PC-3 (cell line): ENCODE measurements around the gene ROCK2. TPM values are rescaled to one million over a fixed set of nuclear protein-coding genes. Genes with fewer than 3 reads are reported as not detected.

Source experiments
- ATAC-seq: fragments of 200-7000 bp; cut with Tn5 transposase; 2 replicates; pipeline ENCODE4 v1.9.1; 2020; ENCODE audit warnings: mild to moderate bottlenecking, moderate library complexity
- BruUV-seq: library from RNA; stranded (reverse); fragments of 400-500 nt; replicated peaks from 2 replicates; lab custom pipeline; 2021; lab: Mats Ljungman, UMichigan
- CTCF ChIA-PET: fragments of 300-600 bp; sonication (Branson Sonifier 250); formaldehyde crosslinking; loops from one replicate; lab custom pipeline; 2022; ENCODE audit warnings: antibody characterized with exemption; lab: Charles Lee
- POLR2A ChIA-PET: fragments of 300-600 bp; sonication (Branson Sonifier 250); formaldehyde crosslinking; loops from one replicate; lab custom pipeline; 2022; ENCODE audit warnings: antibody characterized with exemption; ENCODE audit not compliant: unreplicated experiment; lab: Charles Lee
- DNase-seq: peaks from one replicate; pipeline ENCODE4 v3.0.0-alpha.2; 2015
- H2AFZ ChIP-seq: fragments of 300-600 bp; sonication (generic); 2 replicates; pipeline ENCODE4 v1.6.0; 2016; ENCODE audit warnings: antibody characterized with exemption, low read length
- H3F3A ChIP-seq: fragments of 300-600 bp; sonication (generic); one replicate; pipeline ENCODE4 v1.6.0; 2017; ENCODE audit warnings: antibody characterized with exemption, low read length, control low read depth, mild to moderate bottlenecking; ENCODE audit not compliant: unreplicated experiment
- H3K27ac ChIP-seq: fragments of 300-600 bp; sonication (generic); 2 replicates; pipeline ENCODE4 v1.5.1; 2016; ENCODE audit warnings: mild to moderate bottlenecking, low read length
- H3K27me3 ChIP-seq: fragments of 300-600 bp; sonication (generic); 2 replicates; pipeline ENCODE4 v1.6.1; 2016; ENCODE audit warnings: low read length, mixed read lengths
- H3K36me3 ChIP-seq: fragments of 300-600 bp; sonication (generic); 2 replicates; pipeline ENCODE4 v1.6.1; 2016; ENCODE audit warnings: low read depth, mixed run types, low read length, mixed read lengths
- H3K4me1 ChIP-seq: fragments of 300-600 bp; sonication (generic); 2 replicates; pipeline ENCODE4 v1.5.1; 2016; ENCODE audit warnings: low read length; ENCODE audit not compliant: insufficient read depth
- H3K4me2 ChIP-seq: fragments of 300-600 bp; sonication (generic); 2 replicates; pipeline ENCODE4 v1.6.0; 2016; ENCODE audit warnings: low read length
- H3K4me3 ChIP-seq: fragments of 300-600 bp; sonication (generic); 2 replicates; pipeline ENCODE4 v1.5.1; 2016; ENCODE audit warnings: mild to moderate bottlenecking, low read length, mixed read lengths
- H3K79me2 ChIP-seq: fragments of 300-600 bp; sonication (generic); 2 replicates; pipeline ENCODE4 v1.6.1; 2017; ENCODE audit warnings: low read length, mixed read lengths
- H3K9ac ChIP-seq: fragments of 300-600 bp; sonication (generic); 2 replicates; pipeline ENCODE4 v1.6.0; 2016; ENCODE audit warnings: mild to moderate bottlenecking, low read length
- H3K9me2 ChIP-seq: fragments of 300-600 bp; sonication (generic); replicated peaks from 2 replicates; pipeline ENCODE4 v1.6.1; 2016; ENCODE audit warnings: mixed run types, low read length, mixed read lengths
- H3K9me3 ChIP-seq: fragments of 300-600 bp; sonication (generic); 2 replicates; pipeline ENCODE4 v1.6.1; 2016; ENCODE audit warnings: low read length, mixed read lengths
- H4K20me1 ChIP-seq: fragments of 300-600 bp; sonication (generic); 2 replicates; pipeline ENCODE4 v1.6.1; 2016; ENCODE audit warnings: low read length, mixed read lengths
- EZH2 ChIP-seq: fragments of 300-600 bp; sonication (generic); IDR thresholded peaks from one replicate; pipeline ENCODE4 v1.6.1; 2017; ENCODE audit warnings: antibody characterized with exemption, mild to moderate bottlenecking, low read length; ENCODE audit not compliant: unreplicated experiment
- EZH2phosphoT487 ChIP-seq: fragments of 300-600 bp; sonication (generic); IDR thresholded peaks from 2 replicates; pipeline ENCODE4 v1.6.1; 2018; ENCODE audit warnings: mild to moderate bottlenecking, antibody characterized with exemption, low read length, borderline replicate concordance
- intact Hi-C: fragments of 100-400 bp; cut with micrococcal nuclease; formaldehyde crosslinking; loops from 2 replicates; pipeline ENCODE4 v1.9.0; 2023
- total RNA-seq: library from RNA; depleted of rRNA; stranded (reverse); fragments of >200 nt; gene quantifications from 2 replicates; pipeline ENCODE4 v1.2.3, GENCODE V29; 2014
- TF ChIP-seq, protein P1 (sequence below): fragments of 300-600 bp; sonication (generic); conservative IDR thresholded peaks from 2 replicates; pipeline ENCODE4 v1.5.1; 2017; ENCODE audit warnings: antibody characterized with exemption, low read depth, mild to moderate bottlenecking, low read length

Gene ROCK2
- total RNA-seq, 1 experiment from 2014 or later: 35.3 TPM

DNA sequence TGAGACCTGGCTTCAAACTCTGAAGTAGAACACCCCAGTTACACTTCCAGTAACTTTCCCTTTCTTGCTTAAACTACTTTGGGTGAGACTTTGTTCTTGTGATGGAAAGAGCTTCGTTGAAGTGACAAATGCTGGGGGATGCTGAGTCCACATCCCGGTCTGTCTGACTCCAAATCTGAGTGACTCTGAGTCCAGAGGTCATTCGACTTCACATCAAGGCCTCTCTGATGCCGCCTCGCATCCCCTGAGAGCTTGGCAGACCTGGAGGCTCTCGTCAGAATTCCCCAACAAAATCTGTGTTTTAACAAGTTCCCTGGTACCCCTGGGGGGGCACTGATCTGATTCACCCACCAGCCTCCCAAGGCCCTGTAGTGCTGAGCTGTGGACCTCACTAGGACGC, 31.6 kb upstream of the ROCK2 start:
- CTCF ChIA-PET: interaction anchor here (0.6 kb wide), 1 partner anchor 59 kb away, joined by 3 read pairs; no protein-coding TSS in a partner anchor
- no peaks in the 10 kb centered on the region for H3K9me2 ChIP-seq
- POLR2A ChIA-PET: no interaction called here
- H3F3A ChIP-seq: no peaks in the 10 kb centered on the region
- no peak for TF ChIP-seq EZH2
- intact Hi-C loops: no loop called here
- no peaks in the 10 kb centered on the region for H3K9me3 ChIP-seq
- H3K4me3 ChIP-seq: no peak overlapping the region
- no peaks in the 10 kb centered on the region for H3K27me3 ChIP-seq
- BruUV-seq: no TSS peak
- no peak overlapping the region for H3K27ac ChIP-seq
- H3K36me3 ChIP-seq: no peaks in the 10 kb centered on the region
- no peak for DNase-seq
- H4K20me1 ChIP-seq: no peaks in the 10 kb centered on the region
- no peaks in the 10 kb centered on the region for H3K79me2 ChIP-seq
- peaks cover 42% of the 10 kb centered on the region for H3K4me1 ChIP-seq
- no peak overlapping the region for H3K9ac ChIP-seq
- no peak overlapping the region for H3K4me2 ChIP-seq
- ATAC-seq: no peak
- H2AFZ ChIP-seq: no peak overlapping the region

DNA sequence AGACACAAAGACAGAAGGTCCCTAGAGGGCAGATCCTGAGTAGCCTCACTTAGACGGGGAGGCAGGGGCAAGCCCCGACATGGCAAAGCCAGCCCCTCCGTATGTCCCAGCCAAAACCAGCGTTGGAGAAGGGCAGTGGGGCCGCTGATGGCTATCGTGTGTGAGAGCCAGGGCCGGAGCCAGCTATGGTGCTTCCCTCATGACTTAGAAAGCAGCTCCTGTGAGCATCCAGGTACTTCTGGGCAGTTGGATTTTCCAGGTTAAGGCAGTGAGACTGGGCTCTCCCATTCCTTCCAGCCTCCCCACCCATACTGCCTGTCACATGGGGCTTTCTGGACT, 31.2 kb upstream of the ROCK2 start:
- H3K4me1 ChIP-seq: peaks cover 46% of the 10 kb centered on the region
- CTCF ChIA-PET: interaction anchor here (0.6 kb wide), 1 partner anchor 59 kb away, joined by 3 read pairs; no protein-coding TSS in a partner anchor
- intact Hi-C loops: no loop called here
- no peaks in the 10 kb centered on the region for H3K9me3 ChIP-seq
- no peaks in the 10 kb centered on the region for H3F3A ChIP-seq
- H3K27ac ChIP-seq: no peak overlapping the region
- no peaks in the 10 kb centered on the region for H3K9me2 ChIP-seq
- H2AFZ ChIP-seq: no peak overlapping the region
- POLR2A ChIA-PET: no interaction called here
- H3K27me3 ChIP-seq: no peaks in the 10 kb centered on the region
- DNase-seq: no peak
- no TSS peak for BruUV-seq
- H3K4me3 ChIP-seq: no peak overlapping the region
- H3K4me2 ChIP-seq: no peak overlapping the region
- no peak for ATAC-seq
- H3K79me2 ChIP-seq: no peaks in the 10 kb centered on the region
- TF ChIP-seq, protein P1, sequence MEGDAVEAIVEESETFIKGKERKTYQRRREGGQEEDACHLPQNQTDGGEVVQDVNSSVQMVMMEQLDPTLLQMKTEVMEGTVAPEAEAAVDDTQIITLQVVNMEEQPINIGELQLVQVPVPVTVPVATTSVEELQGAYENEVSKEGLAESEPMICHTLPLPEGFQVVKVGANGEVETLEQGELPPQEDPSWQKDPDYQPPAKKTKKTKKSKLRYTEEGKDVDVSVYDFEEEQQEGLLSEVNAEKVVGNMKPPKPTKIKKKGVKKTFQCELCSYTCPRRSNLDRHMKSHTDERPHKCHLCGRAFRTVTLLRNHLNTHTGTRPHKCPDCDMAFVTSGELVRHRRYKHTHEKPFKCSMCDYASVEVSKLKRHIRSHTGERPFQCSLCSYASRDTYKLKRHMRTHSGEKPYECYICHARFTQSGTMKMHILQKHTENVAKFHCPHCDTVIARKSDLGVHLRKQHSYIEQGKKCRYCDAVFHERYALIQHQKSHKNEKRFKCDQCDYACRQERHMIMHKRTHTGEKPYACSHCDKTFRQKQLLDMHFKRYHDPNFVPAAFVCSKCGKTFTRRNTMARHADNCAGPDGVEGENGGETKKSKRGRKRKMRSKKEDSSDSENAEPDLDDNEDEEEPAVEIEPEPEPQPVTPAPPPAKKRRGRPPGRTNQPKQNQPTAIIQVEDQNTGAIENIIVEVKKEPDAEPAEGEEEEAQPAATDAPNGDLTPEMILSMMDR: no peak
- TF ChIP-seq EZH2 (no peak), EZH2phosphoT487 (no peak)
- H3K36me3 ChIP-seq: no peaks in the 10 kb centered on the region
- no peaks in the 10 kb centered on the region for H4K20me1 ChIP-seq
- no peak overlapping the region for H3K9ac ChIP-seq

DNA sequence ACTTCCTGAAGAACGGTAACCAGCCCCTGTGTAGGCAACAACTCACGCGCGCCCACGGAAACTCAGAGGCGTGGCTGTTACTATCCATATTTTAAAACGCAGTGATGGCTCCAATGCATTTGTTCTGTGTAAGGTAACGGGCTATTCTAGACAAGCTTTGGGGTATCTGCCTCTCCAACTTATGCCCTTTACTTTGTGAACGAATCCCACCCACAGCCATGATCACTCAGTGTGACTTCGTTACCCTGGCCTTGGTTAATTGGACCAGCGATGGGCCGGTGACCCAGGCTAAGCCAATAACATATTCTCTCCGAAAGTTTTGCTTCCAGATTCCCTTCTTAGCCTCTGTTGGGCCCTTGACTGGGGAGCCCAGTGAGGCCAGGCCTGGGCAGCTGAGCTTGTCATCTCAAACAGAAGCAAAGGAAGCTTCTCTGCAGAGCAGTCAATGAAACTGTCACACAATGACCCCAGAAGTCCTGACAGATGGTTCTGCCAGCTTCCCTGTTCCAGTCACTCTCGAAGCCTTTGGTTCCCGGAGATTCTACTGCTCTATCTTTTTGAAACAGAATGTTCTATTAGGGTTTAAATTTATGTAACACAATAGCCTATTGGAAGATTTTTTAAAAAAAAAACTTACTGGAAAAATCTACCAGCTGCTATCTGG, 30.7 kb upstream of the ROCK2 start:
- peaks cover 51% of the 10 kb centered on the region for H3K4me1 ChIP-seq
- H3K27me3 ChIP-seq: no peaks in the 10 kb centered on the region
- no peaks in the 10 kb centered on the region for H3F3A ChIP-seq
- H3K4me2 ChIP-seq: peak overlapping the region; percentile 87
- CTCF ChIA-PET: interaction anchor here (0.6 to 1.4 kb wide), 4 partner anchors 30 to 72 kb away, joined by 3 to 19 read pairs (median 4); partner anchors contain the start of gene ROCK2
- H3K9me3 ChIP-seq: no peaks in the 10 kb centered on the region
- ATAC-seq (no peak), DNase-seq (no peak)
- intact Hi-C loops: no loop called here
- H3K9me2 ChIP-seq: no peaks in the 10 kb centered on the region
- BruUV-seq: TSS peak; percentile 39
- TF ChIP-seq, protein P1: no peak
- no peak for TF ChIP-seq EZH2
- no peak for TF ChIP-seq EZH2phosphoT487
- no peaks in the 10 kb centered on the region for H4K20me1 ChIP-seq
- POLR2A ChIA-PET: interaction anchor here (1.0 to 1.5 kb wide), 4 partner anchors 10 to 35 kb away, joined by 3 to 43 read pairs (median 10); partner anchors contain the start of gene ROCK2
- no peaks in the 10 kb centered on the region for H3K79me2 ChIP-seq
- no peak overlapping the region for H3K9ac ChIP-seq
- H2AFZ ChIP-seq: peak overlapping the region; percentile 72; the same call in 1 of the 2 replicates
- no peaks in the 10 kb centered on the region for H3K36me3 ChIP-seq
- H3K27ac ChIP-seq: peak overlapping the region; percentile 94
- no peak overlapping the region for H3K4me3 ChIP-seq
